ENCODE measurements around the gene SLC17A4.

SLC17A4 gene

GRCh38 chr6:25829375-25829774, 74.8 kb downstream of the SLC17A4 start:
- FAIRE-seq = no peak

DNA sequence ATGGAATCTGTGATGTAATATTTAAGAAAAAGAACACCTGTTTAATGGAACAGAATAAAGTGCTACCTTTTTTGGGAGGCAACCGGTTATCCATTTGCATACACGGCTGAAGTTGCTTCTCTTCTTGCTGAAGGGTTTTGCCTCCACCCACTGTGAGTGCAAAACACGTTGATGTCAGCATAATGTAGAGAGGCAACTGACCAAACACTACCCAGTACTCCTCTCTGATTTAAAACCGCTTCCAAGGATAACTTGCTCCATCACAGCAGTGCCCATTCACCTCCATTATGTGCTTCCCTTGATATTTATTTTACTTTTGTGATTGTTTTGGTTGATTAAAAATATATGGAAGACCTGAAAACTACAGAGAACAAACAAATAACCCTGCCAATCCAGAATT, 75.9 kb downstream of the SLC17A4 start:
- FAIRE-seq = no peak
